ENCODE data around the gene COPG2. TPM values are rescaled to one million over a fixed set of nuclear protein-coding genes. Genes with fewer than 3 reads are reported as not detected.

The COPG2 gene
- total and polyA plus RNA-seq, 2 of the 4 experiments (the other 2 are of a cell fraction), result 18.1 to 50.0 TPM

DNA sequence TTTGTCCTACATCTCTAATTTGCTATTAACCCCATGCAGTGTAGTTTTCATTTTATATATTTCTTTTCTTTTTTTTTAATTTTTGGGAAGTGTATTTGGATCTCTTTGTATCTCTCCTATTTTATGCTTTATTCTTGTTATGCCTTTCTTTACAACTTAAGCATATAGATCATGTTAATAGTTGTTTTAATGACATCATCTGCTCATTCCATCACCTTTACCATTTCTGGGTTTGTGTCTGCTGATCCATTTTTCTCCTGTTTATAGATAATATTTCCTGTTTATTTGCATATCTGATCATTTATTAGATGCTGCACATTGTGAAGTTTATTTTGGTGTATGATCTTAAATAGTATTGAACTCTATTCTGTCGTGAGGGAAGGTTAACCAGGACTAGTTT, 13.7 kb downstream of the COPG2 start:
- no peak overlapping the region for H2BK5ac ChIP-seq (ENCODE audit: low read depth, low read length, poor library complexity, severe bottlenecking)
- dilution Hi-C loops (cut with HindIII; ENCODE audit: low sequenced_read_pairs, unreplicated experiment), result no loop called here
- no peak overlapping the region for H2BK120ac ChIP-seq (ENCODE audit: low read depth, low read length)
- no peak overlapping the region for H3K9ac ChIP-seq (ENCODE audit: low read depth, low read length)
- H2AFZ ChIP-seq (replicated peaks; ENCODE audit: low read length, poor library complexity), result no peak overlapping the region
- no peak overlapping the region for H2BK15ac ChIP-seq (ENCODE audit: low read depth, low read length)
- H4K8ac ChIP-seq (ENCODE audit: low read depth in 2 of 2, low read length in 2 of 2), result no peak overlapping the region
- no TSS peak for BruUV-seq (replicated peaks)
- CTCF ChIA-PET, result no interaction called here
- H3K18ac ChIP-seq (ENCODE audit: low read depth, low read length), result no peak overlapping the region
- DNase-seq (no peak), ATAC-seq (ENCODE audit: low read depth) (no peak)
- in situ Hi-C loops (cut with MboI; ENCODE audit: low sequenced_read_pairs), result no loop called here
- H2AK9ac ChIP-seq (replicated peaks; ENCODE audit: low read depth, low read length, poor library complexity), result no peak overlapping the region
- H3K79me1 ChIP-seq (ENCODE audit: low read depth in 1 of 2, low read length in 2 of 2), result no peaks in the 10 kb centered on the region
- no peaks in the 10 kb centered on the region for H4K20me1 ChIP-seq (ENCODE audit: insufficient read depth, low read length)
- no peak overlapping the region for H3K4me3 ChIP-seq (ENCODE audit: insufficient read depth, low read depth, low read length)
- intact Hi-C loops (cut with micrococcal nuclease), result no loop called here
- H3K14ac ChIP-seq (replicated peaks; ENCODE audit: low read depth, low read length), result no peak overlapping the region
- H3K4me1 ChIP-seq (ENCODE audit: control insufficient read depth, insufficient read depth, low read length), result peaks cover 2% of the 10 kb centered on the region; the same call in 1 of the 2 replicates
- no peak overlapping the region for H4K5ac ChIP-seq (ENCODE audit: low read depth, low read length)
- no CpG with 5 or more reads among the region's 1 CpG for WGBS, 2 experiments (ENCODE audit: extremely low coverage in 2 of 2, insufficient read length in 1 of 2)
- H3K9me1 ChIP-seq (ENCODE audit: insufficient read depth, low read length), result no peaks in the 10 kb centered on the region
- TF ChIP-seq, protein P1, sequence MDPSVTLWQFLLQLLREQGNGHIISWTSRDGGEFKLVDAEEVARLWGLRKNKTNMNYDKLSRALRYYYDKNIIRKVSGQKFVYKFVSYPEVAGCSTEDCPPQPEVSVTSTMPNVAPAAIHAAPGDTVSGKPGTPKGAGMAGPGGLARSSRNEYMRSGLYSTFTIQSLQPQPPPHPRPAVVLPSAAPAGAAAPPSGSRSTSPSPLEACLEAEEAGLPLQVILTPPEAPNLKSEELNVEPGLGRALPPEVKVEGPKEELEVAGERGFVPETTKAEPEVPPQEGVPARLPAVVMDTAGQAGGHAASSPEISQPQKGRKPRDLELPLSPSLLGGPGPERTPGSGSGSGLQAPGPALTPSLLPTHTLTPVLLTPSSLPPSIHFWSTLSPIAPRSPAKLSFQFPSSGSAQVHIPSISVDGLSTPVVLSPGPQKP (IDR thresholded peaks at IDR 0.05; ENCODE audit: borderline replicate concordance, low read depth, low read length), result no peak
- TF ChIP-seq RFX5 (IDR thresholded peaks at IDR 0.05; ENCODE audit: low read depth, low read length), result no peak
- H3K4me2 ChIP-seq (ENCODE audit: low read depth, low read length), result no peak overlapping the region
- no peak overlapping the region for H3K23ac ChIP-seq (ENCODE audit: low read depth, low read length)
- H2BK20ac ChIP-seq (ENCODE audit: low read depth, low read length), result no peak overlapping the region
- H3K56ac ChIP-seq (ENCODE audit: extremely low read depth, insufficient read depth, low read length), result no peak overlapping the region
- no peak overlapping the region for H2AK5ac ChIP-seq (ENCODE audit: low read depth, low read length)
- H3K4ac ChIP-seq (ENCODE audit: low read depth, low read length), result no peak overlapping the region
- no peaks in the 10 kb centered on the region for H3K9me3 ChIP-seq (ENCODE audit: control insufficient read depth, insufficient read depth, low read length)
- H3K27me3 ChIP-seq (ENCODE audit: control insufficient read depth, insufficient read depth, low read length), result no peaks in the 10 kb centered on the region
- H3K27ac ChIP-seq (ENCODE audit: insufficient read depth, low read length), result no peak overlapping the region
- POLR2A ChIA-PET (ENCODE audit: unreplicated experiment), result no interaction called here
- no peaks in the 10 kb centered on the region for H3K36me3 ChIP-seq (ENCODE audit: control insufficient read depth, insufficient read depth, low read length)
- no peak overlapping the region for H4K91ac ChIP-seq (ENCODE audit: insufficient read depth, low read depth, low read length)
